IMR-90 (cell line): ENCODE measurements around the gene ZNF555. TPM values are rescaled to one million over a fixed set of nuclear protein-coding genes. Genes with fewer than 3 reads are reported as not detected.

ENCODE experiments used
- ATAC-seq: fragments of 200-7000 bp; cut with Tn5 transposase; 2 replicates; pipeline ENCODE4 v1.9.1; 2020; ENCODE audit warnings: low read depth, mild to moderate bottlenecking, moderate library complexity
- BruUV-seq: library from RNA; stranded (reverse); fragments of 400-500 nt; replicated peaks from 2 replicates; lab custom pipeline; 2021; lab: Mats Ljungman, UMichigan
- CTCF ChIA-PET: fragments of 300-600 bp; formaldehyde crosslinking; extraction: SDS; loops from one replicate; lab custom pipeline; 2021; ENCODE audit warnings: antibody characterized with exemption; lab: Yijun Ruan, JAX
- POLR2A ChIA-PET: fragments of 300-600 bp; sonication (Branson Sonifier 250); formaldehyde crosslinking; loops from one replicate; lab custom pipeline; 2022; ENCODE audit warnings: antibody characterized with exemption; ENCODE audit not compliant: unreplicated experiment; lab: Charles Lee
- DNase-seq: peaks from one replicate; pipeline ENCODE4 v3.0.0; 2013
- H2AFZ ChIP-seq: replicated peaks from 2 replicates; pipeline ENCODE3; 2013; ENCODE audit warnings: low read length, mild to moderate bottlenecking; ENCODE audit not compliant: poor library complexity
- H2AK5ac ChIP-seq: 2 replicates; pipeline ENCODE4 v1.6.1; 2013; ENCODE audit warnings: low read depth, low read length, inconsistent platforms
- H2AK9ac ChIP-seq: replicated peaks from 2 replicates; pipeline ENCODE3; 2013; ENCODE audit warnings: mild to moderate bottlenecking, low read depth, low read length, moderate library complexity; ENCODE audit not compliant: poor library complexity
- H2BK120ac ChIP-seq: 2 replicates; pipeline ENCODE4 v1.6.1; 2013; ENCODE audit warnings: low read depth, low read length, inconsistent platforms
- H2BK15ac ChIP-seq: 3 replicates; pipeline ENCODE4 v1.6.1; 2013; ENCODE audit warnings: low read depth, low read length, inconsistent platforms
- H2BK20ac ChIP-seq: 2 replicates; pipeline ENCODE4 v1.6.1; 2013; ENCODE audit warnings: low read depth, mild to moderate bottlenecking, inconsistent platforms, low read length, moderate library complexity
- H2BK5ac ChIP-seq: 2 replicates; pipeline ENCODE4 v1.6.1; 2013; ENCODE audit warnings: mild to moderate bottlenecking, low read depth, low read length, inconsistent platforms; ENCODE audit not compliant: poor library complexity, severe bottlenecking
- H3K14ac ChIP-seq: replicated peaks from 2 replicates; pipeline ENCODE4 v1.6.1; 2013; ENCODE audit warnings: low read depth, low read length, inconsistent platforms
- H3K18ac ChIP-seq: 2 replicates; pipeline ENCODE4 v1.6.1; 2013; ENCODE audit warnings: low read depth, low read length, control low read depth
- H3K23ac ChIP-seq: 2 replicates; pipeline ENCODE4 v1.6.1; 2013; ENCODE audit warnings: low read depth, low read length, inconsistent platforms
- H3K27ac ChIP-seq: 2 replicates; pipeline ENCODE4 v1.5.1; 2013; ENCODE audit warnings: mild to moderate bottlenecking, control low read depth, low read length; ENCODE audit not compliant: insufficient read depth
- H3K27me3 ChIP-seq: 2 replicates; pipeline ENCODE4 v1.6.1; 2013; ENCODE audit warnings: low read length; ENCODE audit not compliant: control insufficient read depth, insufficient read depth
- H3K36me3 ChIP-seq: 2 replicates; pipeline ENCODE4 v1.6.1; 2013; ENCODE audit warnings: low read length, mixed read lengths; ENCODE audit not compliant: control insufficient read depth, insufficient read depth
- H3K4ac ChIP-seq: 2 replicates; pipeline ENCODE4 v1.6.1; 2013; ENCODE audit warnings: low read depth, low read length, inconsistent platforms
- H3K4me1 ChIP-seq: 2 replicates; pipeline ENCODE4 v1.6.1; 2013; ENCODE audit warnings: low read length, mixed read lengths; ENCODE audit not compliant: control insufficient read depth, insufficient read depth
- H3K4me2 ChIP-seq: 2 replicates; pipeline ENCODE4 v1.6.1; 2013; ENCODE audit warnings: low read depth, mild to moderate bottlenecking, control low read depth, low read length, moderate library complexity
- H3K4me3 ChIP-seq: 2 replicates; pipeline ENCODE4 v1.5.1; 2013; ENCODE audit warnings: low read depth, mild to moderate bottlenecking, control low read depth, low read length, moderate library complexity; ENCODE audit not compliant: insufficient read depth
- H3K56ac ChIP-seq: 2 replicates; pipeline ENCODE4 v1.6.1; 2013; ENCODE audit warnings: low read length, inconsistent platforms; ENCODE audit not compliant: insufficient read depth; ENCODE audit errors: extremely low read depth
- H3K79me1 ChIP-seq, 2 experiments: 2 replicates each; pipeline ENCODE4 v1.6.1; 2013; ENCODE audit warnings: low read length in 2 of 2, inconsistent platforms in 1 of 2, low read depth in 1 of 2
- H3K9ac ChIP-seq: 2 replicates; pipeline ENCODE4 v1.6.1; 2013; ENCODE audit warnings: low read depth, low read length, control low read depth
- H3K9me1 ChIP-seq: 2 replicates; pipeline ENCODE4 v1.6.1; 2013; ENCODE audit warnings: low read length, inconsistent platforms; ENCODE audit not compliant: insufficient read depth
- H3K9me3 ChIP-seq: 2 replicates; pipeline ENCODE4 v1.6.1; 2013; ENCODE audit warnings: low read length; ENCODE audit not compliant: control insufficient read depth, insufficient read depth
- H4K20me1 ChIP-seq: 2 replicates; pipeline ENCODE4 v1.6.1; 2013; ENCODE audit warnings: low read length, inconsistent platforms; ENCODE audit not compliant: insufficient read depth
- H4K5ac ChIP-seq: 2 replicates; pipeline ENCODE4 v1.6.1; 2013; ENCODE audit warnings: mild to moderate bottlenecking, low read depth, low read length, control low read depth
- H4K8ac ChIP-seq, 2 experiments: 2 replicates each; pipeline ENCODE4 v1.6.1; 2013; ENCODE audit warnings: low read depth in 2 of 2, low read length in 2 of 2, control low read depth in 1 of 2, inconsistent platforms in 1 of 2
- H4K91ac ChIP-seq: 2 replicates; pipeline ENCODE4 v1.6.1; 2013; ENCODE audit warnings: low read depth, low read length, inconsistent platforms; ENCODE audit not compliant: insufficient read depth
- CEBPB ChIP-seq: IDR thresholded peaks from 2 replicates; pipeline ENCODE4 v1.6.1; 2012; ENCODE audit warnings: low read depth, low read length, improper control_type of control experiment
- NFE2L2 ChIP-seq: fragments of 150-350 bp; IDR thresholded peaks from 2 replicates; pipeline ENCODE4 v1.6.1; 2016; ENCODE audit warnings: low read depth, mild to moderate bottlenecking, low read length
- POLR2A ChIP-seq: IDR thresholded peaks from 2 replicates; pipeline ENCODE4 v1.6.1; 2012; ENCODE audit warnings: mild to moderate bottlenecking, low read depth, low read length
- RAD21 ChIP-seq: IDR thresholded peaks from 2 replicates; pipeline ENCODE4 v1.6.1; 2012; ENCODE audit warnings: low read length, improper control_type of control experiment
- SMC3 ChIP-seq: fragments of 150-350 bp; IDR thresholded peaks from 2 replicates; pipeline ENCODE4 v1.6.1; 2016; ENCODE audit warnings: low read depth, mild to moderate bottlenecking, antibody characterized with exemption, low read length, moderate library complexity
- WGBS, 2 experiments: methylation state at CpG; one replicate each; pipeline versions ENCODE4 v1.1.5 to v1.1.7; 2013; ENCODE audit warnings: missing lambda C conversion rate in 2 of 2; ENCODE audit not compliant: insufficient read length in 1 of 2; ENCODE audit errors: extremely low coverage in 2 of 2; 5-methylcytosine and 5-hydroxymethylcytosine counted together
- dilution Hi-C: fragments of 300-500 bp; cut with HindIII; formaldehyde crosslinking; loops from one replicate; pipeline ENCODE4 v1.14.3; 2018; ENCODE audit warnings: low sequenced_read_pairs; ENCODE audit not compliant: unreplicated experiment
- in situ Hi-C: fragments of 300-500 bp; cut with MboI; formaldehyde crosslinking; loops from 3 replicates; pipeline ENCODE4 v1.14.3; 2019; ENCODE audit warnings: low sequenced_read_pairs, inconsistent platforms, mixed read lengths
- intact Hi-C: fragments of 100-400 bp; cut with micrococcal nuclease; formaldehyde crosslinking; loops from 2 replicates; pipeline ENCODE4 v1.10.0; 2022
- polyA plus RNA-seq, 3 experiments: library from polyadenylated mRNA; depleted of rRNA; stranded (reverse); fragments of >200 nt; gene quantifications; 2 replicates each; pipeline ENCODE4 v1.2.3, GENCODE V29; 2012; ENCODE audit warnings: low replicate concordance in 1 of 3
- total RNA-seq: library from RNA; depleted of rRNA; stranded (reverse); fragments of >200 nt; gene quantifications from 2 replicates; pipeline ENCODE4 v1.2.3, GENCODE V29; 2012
- TF ChIP-seq, protein P1 (sequence below): conservative IDR thresholded peaks from 2 replicates; pipeline ENCODE4 v1.5.1; 2012; ENCODE audit warnings: mild to moderate bottlenecking, low read depth, low read length, improper control_type of control experiment

Gene ZNF555
- total and polyA plus RNA-seq, 2 of the 4 experiments (the other 2 are of a cell fraction) = 2.8 to 9.7 TPM

DNA sequence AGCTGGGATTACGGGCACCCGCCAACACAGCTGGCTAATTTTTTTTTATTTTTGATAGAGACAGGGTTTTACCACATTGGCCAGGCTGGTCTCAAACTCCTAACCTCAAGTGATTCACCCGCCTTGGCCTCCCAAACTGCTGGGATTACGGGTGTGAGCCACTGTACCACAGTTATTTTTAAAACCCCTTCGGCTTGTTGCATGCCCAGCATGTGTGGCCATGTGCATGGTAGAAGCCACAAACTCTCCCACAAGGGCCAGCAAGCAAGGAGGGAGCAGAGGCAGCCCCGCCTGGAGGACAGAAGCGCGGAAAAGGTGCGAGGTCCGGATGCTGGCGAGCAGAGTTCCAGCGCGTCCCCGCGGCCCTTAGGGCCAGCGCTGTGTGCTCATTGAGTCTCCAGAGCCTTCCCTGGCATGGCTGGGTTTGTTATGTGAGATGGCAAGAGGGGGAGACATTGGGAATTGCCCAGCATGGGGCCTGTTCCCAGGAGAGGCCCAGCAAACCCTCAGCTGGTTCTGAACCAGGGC is 43.1 kb upstream of the ZNF555 start:
- H3K79me1 ChIP-seq = peaks cover 0 to 44% of the 10 kb centered on the region in 2 experiments; a peak in 3 of 4 replicates
- H3K4ac ChIP-seq = no peak overlapping the region
- dilution Hi-C loops = no loop called here
- ATAC-seq (no peak), DNase-seq (no peak)
- WGBS, 2 experiments = 100% methylated on average over 8 of the region's 16 CpGs; no CpG with 5 or more reads in 1 of the 2 experiments
- H2AK9ac ChIP-seq = no peak overlapping the region
- intact Hi-C loops = no loop called here
- no peak overlapping the region for H4K5ac ChIP-seq
- peaks cover 50% of the 10 kb centered on the region for H3K36me3 ChIP-seq
- H2BK120ac ChIP-seq = no peak overlapping the region
- POLR2A ChIA-PET = no interaction called here
- H2AFZ ChIP-seq = no peak overlapping the region
- H4K20me1 ChIP-seq = peaks cover 6% of the 10 kb centered on the region; the same call in 1 of the 2 replicates
- no peak overlapping the region for H3K14ac ChIP-seq
- no peak overlapping the region for H2BK5ac ChIP-seq
- no peak overlapping the region for H3K9ac ChIP-seq
- H3K4me1 ChIP-seq = no peaks in the 10 kb centered on the region
- H4K91ac ChIP-seq = no peak overlapping the region
- BruUV-seq = no TSS peak
- H3K27ac ChIP-seq = no peak overlapping the region
- in situ Hi-C loops = no loop called here
- CTCF ChIA-PET = no interaction called here
- H3K56ac ChIP-seq = no peak overlapping the region
- no peak overlapping the region for H3K4me2 ChIP-seq
- H3K9me3 ChIP-seq = no peaks in the 10 kb centered on the region
- H4K8ac ChIP-seq = no peak overlapping the region
- no peak overlapping the region for H3K18ac ChIP-seq
- H3K27me3 ChIP-seq = no peaks in the 10 kb centered on the region
- H2BK20ac ChIP-seq = no peak overlapping the region
- no peak overlapping the region for H3K23ac ChIP-seq
- H2BK15ac ChIP-seq = no peak overlapping the region
- TF ChIP-seq POLR2A = no peak
- no peak for TF ChIP-seq CEBPB
- TF ChIP-seq, protein P1, sequence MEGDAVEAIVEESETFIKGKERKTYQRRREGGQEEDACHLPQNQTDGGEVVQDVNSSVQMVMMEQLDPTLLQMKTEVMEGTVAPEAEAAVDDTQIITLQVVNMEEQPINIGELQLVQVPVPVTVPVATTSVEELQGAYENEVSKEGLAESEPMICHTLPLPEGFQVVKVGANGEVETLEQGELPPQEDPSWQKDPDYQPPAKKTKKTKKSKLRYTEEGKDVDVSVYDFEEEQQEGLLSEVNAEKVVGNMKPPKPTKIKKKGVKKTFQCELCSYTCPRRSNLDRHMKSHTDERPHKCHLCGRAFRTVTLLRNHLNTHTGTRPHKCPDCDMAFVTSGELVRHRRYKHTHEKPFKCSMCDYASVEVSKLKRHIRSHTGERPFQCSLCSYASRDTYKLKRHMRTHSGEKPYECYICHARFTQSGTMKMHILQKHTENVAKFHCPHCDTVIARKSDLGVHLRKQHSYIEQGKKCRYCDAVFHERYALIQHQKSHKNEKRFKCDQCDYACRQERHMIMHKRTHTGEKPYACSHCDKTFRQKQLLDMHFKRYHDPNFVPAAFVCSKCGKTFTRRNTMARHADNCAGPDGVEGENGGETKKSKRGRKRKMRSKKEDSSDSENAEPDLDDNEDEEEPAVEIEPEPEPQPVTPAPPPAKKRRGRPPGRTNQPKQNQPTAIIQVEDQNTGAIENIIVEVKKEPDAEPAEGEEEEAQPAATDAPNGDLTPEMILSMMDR = no peak
- no peak for TF ChIP-seq NFE2L2
- TF ChIP-seq SMC3 = no peak
- no peak for TF ChIP-seq RAD21
- no peaks in the 10 kb centered on the region for H3K9me1 ChIP-seq
- no peak overlapping the region for H2AK5ac ChIP-seq
- no peak overlapping the region for H3K4me3 ChIP-seq
